Measurements from ENCODE around the gene BCL2L13.

BCL2L13 gene, protein sequence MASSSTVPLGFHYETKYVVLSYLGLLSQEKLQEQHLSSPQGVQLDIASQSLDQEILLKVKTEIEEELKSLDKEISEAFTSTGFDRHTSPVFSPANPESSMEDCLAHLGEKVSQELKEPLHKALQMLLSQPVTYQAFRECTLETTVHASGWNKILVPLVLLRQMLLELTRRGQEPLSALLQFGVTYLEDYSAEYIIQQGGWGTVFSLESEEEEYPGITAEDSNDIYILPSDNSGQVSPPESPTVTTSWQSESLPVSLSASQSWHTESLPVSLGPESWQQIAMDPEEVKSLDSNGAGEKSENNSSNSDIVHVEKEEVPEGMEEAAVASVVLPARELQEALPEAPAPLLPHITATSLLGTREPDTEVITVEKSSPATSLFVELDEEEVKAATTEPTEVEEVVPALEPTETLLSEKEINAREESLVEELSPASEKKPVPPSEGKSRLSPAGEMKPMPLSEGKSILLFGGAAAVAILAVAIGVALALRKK

GRCh38 chr22:17638432-17639246 is at the start of gene BCL2L13:
BCL2L13 (plus strand) TSS chr22:17638757; CDS start chr22:17655712, 16,955 bp downstream.
- DNase-seq, result peak; percentile 91

GRCh38 chr22:17589810-17590375 is 48.7 kb upstream of the BCL2L13 start:
- DNase-seq, result no peak

- DNase-seq, result no peak
Measured at GRCh38 chr22:17590586-17590985, 48.0 kb upstream of the BCL2L13 start.

DNA sequence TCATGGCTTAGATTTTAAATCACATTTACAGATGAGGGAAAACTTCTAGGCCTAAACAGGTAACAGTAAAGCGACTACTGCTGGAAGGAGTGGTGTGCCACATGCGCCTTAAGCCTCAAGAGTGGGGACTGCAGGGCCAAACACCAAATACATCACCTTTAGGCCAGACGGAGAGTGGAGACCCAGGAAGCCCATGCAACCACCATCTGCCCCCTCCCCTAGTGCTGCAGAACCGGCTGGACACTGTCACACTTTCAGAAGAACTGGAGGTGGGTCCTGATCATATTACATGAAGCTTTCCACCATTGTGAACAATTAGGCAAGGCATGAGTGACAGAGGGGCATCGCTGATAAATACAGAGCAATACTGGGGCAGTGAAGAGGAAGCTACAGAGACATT is 46.4 kb upstream of the BCL2L13 start:
- DNase-seq, result no peak

DNA sequence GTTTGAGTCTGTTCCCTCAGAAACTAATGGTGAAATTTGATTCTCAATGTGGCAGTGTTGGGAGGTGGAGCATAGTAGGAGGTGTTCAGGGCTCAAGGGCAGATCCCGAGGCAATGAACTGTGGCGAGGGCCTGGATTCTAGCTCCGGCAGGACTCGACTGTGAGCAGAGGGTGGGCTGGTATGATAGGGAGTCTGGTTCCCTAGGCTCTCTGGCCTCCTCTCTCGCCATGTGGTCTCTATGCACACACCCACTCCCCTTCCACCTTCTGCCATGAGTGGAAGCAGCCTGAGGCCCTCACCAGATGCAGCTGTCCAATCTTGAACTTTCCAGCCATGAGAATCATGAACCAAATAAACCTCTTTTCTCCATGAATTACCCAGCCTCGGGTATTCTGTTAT is 42.3 kb upstream of the BCL2L13 start:
- no peak for DNase-seq

DNA sequence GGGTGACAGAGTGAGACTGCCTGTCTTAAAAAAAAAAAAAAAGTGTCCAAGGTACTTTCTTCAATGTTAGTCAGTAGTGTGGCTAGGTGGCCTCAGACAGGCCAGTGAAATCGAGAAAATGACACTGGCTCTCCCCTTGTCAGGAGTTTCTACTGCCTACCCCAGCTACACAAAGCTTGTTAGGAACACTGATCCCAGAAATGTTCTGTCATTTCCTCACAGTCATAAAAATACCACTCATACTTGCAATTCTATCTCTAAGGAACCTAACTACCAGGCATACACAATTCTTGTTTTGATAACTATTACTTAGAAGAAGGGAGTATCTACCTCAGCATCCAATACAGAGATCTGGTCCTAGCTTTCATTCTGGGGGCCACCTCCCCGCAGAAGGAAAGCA is 41.3 kb upstream of the BCL2L13 start:
- DNase-seq, result no peak

GRCh38 chr22:17598318-17598717 is 40.2 kb upstream of the BCL2L13 start:
- DNase-seq, result no peak

DNA sequence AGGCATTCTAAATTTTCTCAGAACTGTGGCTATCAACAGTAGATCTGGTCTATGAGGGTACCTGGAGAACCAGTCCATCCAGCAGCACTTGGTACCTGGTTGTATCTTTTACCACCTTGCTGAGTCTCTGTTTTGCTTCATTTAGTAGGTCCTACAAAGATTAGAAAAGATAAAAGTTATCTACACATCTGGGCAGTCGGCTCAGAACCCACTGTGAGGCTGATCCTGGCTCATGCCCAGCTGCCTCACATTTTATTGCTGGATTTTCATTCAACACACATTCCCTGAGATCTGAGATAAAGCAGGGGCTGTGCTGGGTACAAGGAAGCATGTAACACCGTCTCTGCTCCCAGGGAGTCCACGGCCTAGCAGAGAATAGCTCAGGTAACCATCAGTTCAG is 37.5 kb upstream of the BCL2L13 start:
- peak; percentile 1 for DNase-seq

- no peak for DNase-seq
Measured at GRCh38 chr22:17603668-17604067, 34.9 kb upstream of the BCL2L13 start.

DNA sequence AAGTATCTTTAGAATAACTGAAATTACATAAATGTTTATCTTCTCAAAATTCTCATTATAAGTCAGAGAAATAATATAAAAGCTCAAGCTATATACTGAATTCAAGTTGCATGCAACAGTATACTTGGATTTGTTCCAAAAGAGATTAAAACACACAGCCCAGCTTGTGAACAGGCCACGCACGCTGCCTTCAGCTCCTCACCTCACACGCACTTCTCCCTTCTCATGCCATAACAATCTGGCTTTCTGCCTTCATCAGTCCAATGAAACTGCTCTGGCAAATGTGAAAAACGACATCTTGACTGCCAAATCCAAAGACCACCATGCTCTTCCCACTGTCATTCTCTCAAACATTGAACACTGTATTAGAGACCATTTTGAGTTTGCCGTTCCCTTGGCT is 32.1 kb upstream of the BCL2L13 start:
- DNase-seq, result peak; percentile 45

DNA sequence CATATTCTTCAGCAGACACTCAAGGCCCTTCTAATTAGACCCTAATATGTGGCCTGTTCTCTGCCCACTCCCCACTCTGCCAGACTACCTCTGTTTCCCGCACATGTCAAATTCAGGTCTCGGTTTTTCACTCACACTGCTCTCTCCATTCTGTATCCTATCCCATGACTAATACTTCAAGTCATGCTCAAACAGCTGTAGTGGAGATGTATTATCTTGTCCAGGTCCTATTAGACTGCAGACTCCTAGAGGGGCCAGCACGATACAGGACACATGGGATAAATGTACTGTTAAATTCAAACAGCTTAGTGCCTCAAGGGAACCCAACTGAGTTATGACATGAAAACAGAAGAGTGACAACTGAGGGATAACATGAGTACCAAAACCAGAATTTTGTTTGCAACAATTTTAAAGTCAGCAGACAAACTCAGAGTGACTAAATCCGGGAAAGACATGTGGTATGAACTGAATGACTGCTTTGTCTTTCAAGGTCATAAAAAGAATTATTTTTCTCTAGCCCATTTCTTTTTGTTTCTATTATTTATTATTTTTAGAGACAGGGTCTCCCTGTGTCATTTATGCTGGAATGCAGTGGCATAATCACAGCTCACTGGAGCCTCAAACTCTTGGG is 30.6 kb upstream of the BCL2L13 start:
- no peak for DNase-seq

DNA sequence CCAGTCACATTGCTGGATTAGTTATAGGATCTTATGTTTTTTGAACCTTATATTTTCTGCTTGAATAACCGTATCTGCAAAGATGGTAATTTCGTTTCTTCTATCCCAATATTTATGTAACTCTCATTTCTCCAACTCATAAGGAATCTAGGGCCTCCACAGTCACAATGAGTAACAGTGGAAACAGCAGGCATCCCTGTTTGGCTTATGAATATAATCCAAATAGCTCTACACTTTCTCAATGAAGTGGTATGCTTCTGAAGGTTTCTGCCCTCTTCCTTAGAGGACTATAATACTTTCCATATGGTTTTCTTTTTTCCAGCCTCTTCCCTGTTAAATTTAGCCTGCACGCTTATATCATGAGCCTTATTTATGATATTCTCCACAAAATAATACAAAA is 26.5 kb upstream of the BCL2L13 start:
- DNase-seq, result no peak

DNA sequence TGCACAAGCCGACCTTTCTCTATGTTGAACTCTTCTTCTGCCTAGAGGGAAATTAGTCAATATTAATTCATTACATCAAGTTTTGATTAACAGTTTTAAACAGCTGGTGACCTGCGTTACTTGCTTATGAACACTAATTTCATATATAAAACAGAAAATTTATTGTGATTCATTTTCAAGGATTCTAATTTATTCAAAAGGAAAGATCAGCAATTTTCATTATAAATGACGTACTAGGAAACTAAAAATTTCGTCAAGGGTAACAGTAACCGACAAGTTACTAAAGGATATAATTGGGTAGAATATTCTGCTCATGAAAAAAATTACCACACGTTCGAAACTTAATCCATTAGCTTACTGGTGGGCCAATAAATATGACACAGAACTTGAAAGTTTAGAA is 25.3 kb upstream of the BCL2L13 start:
- DNase-seq, result no peak

GRCh38 chr22:17627961-17628405 is 10.6 kb upstream of the BCL2L13 start:
- no peak for DNase-seq

DNA sequence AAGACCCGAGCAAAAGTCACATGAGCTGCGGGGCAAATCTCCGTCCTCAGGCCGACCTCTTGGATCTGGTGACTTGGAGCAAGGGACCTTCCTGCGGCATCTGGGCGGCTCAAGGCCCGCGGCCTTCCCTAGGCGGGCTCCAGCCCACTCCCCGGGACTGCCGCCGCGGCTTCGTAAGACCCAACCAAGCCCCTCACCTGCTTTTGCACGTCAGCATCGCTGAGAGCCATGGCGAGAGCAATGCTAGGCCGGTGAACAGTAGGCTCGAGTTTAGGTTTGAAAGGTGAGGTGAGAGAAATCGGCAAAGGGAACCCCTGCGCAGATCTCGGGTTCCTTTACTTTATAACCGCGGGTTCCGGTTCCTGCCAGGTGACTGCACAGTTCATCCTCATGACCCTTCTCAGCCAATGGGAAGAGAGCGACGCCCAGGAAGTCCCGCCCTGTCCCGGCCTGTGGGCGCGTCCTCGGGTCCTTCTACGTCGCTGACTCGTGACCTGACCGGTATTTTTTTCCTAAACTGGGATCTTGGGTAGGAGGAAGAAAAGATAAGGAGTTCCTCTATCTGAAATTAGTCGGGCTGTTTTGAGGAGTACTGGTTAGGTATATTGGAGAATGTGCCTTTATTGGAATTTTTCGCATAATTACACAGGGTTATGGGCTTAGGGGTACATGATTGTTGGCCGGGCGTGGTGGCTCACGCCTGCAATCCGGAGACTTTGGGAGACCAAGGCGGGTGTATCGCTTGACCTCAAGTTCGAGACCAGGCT is 10.0 kb upstream of the BCL2L13 start, which contains the start of gene ATP6V1E1:
Gene ATP6V1E1, minus strand, starts transcription at position 344 of the 767 bp plus-strand sequence. Its CDS starts 114 bp downstream, at position 230.
- DNase-seq, result peak; percentile 97

GRCh38 chr22:17629173-17629489 is 9.4 kb upstream of the BCL2L13 start:
- no peak for DNase-seq

GRCh38 chr22:17629641-17630040 is 8.9 kb upstream of the BCL2L13 start:
- DNase-seq, result no peak

GRCh38 chr22:17631076-17631565 is 7.4 kb upstream of the BCL2L13 start:
- DNase-seq, result no peak

DNA sequence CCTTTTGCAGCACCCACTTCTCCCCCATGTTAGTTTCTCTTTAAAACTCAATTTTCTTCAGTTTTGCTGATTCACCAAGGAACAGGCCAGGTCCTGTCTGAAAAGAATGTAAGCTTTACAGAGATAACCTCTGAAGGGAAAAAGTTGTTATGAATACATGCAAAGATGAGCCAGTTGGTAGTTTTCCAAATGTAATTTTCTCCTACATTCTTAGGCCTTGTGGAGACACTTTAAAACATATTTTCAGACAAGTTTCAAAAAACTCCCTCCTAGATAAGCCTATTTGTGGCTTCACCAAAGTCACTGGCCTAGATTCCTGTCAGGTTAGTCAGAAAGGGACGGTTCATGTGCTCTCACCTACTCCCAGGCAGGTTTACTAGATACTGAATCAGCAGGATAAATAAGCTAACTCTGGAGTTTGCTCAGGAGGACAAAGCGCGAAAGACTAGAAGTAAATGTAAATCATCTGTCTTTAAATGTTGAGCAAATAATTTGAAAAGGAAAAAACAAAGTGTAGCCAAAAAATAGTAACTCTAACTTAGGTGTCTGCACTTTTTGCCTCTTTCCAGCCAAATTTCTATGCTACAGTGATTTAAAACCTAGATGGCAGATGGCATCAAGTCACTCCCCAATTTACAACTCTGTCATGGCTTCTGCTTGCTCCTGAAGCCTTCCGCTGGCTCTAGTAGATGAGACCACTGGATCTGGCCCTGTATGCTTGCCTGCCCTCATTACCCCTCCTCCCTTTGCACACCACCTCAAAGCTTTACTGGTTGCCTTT is 5.2 kb upstream of the BCL2L13 start:
- DNase-seq, result no peak

- no peak for DNase-seq
Measured at GRCh38 chr22:17633998-17634323, 4.6 kb upstream of the BCL2L13 start.

DNA sequence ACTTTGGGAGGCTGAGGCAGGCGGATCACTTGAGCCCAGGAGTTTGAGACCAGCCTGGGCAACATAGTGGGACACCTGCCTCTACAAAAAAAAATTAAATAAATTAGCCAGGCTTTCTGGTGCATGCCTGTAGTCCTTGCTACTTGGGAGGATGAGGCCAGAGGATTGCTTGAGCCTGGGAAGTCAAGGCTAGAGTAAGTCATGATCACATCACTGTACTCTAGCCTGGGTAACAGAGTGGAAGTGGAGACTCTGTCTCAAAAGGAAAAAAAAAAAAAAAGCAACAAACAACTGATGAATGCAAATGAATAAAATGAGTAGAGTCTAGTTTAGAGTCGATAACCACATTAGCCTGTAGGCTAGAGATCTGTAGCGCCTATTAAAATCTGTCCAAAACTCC is 3.9 kb upstream of the BCL2L13 start:
- no peak for DNase-seq
